C4-2B (cell line): ENCODE data around the gene COQ3.

Experiments
- H3K27ac ChIP-seq: fragments of 450-650 bp; 2 replicates; pipeline ENCODE4 v1.5.1; 2017
- CTCF ChIP-seq: fragments of 450-650 bp; conservative IDR thresholded peaks from 2 replicates; pipeline ENCODE4 v1.5.1; 2017; ENCODE audit warnings: mild to moderate bottlenecking
- ZFX ChIP-seq: fragments of 450-650 bp; IDR thresholded peaks from 2 replicates; pipeline ENCODE4 v1.6.1; 2017

COQ3 gene

GRCh38 chr6:99384507-99384906 is 9.5 kb downstream of the COQ3 start:
- TF ChIP-seq ZFX (no peak), CTCF (no peak)
- no peak overlapping the region for H3K27ac ChIP-seq

- TF ChIP-seq ZFX (no peak), CTCF (no peak)
- H3K27ac ChIP-seq, result no peak overlapping the region
Measured at GRCh38 chr6:99378636-99379035, 15.4 kb downstream of the COQ3 start.

DNA sequence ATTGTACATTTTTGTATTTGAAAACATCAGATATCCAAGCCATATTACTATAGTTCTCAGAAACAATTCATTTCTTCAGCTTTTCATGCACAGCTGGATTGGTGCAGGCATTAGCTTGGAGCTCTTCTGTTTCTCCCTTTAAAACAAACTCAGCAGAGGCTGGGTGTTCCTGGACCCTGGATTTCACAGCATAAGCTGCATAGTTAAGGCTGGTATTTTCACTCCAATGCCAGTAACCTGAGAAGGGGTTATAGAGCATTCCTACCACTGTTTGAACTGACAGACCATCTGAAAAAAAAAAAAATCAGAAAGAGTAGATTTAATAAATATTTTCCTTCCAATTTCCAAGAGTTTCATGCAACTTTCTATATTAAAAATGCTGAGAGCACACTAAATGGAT is 24.5 kb downstream of the COQ3 start:
- H3K27ac ChIP-seq, result no peak overlapping the region
- TF ChIP-seq ZFX, result no peak
- TF ChIP-seq CTCF, result no peak

- TF ChIP-seq CTCF (no peak), ZFX (no peak)
- H3K27ac ChIP-seq, result no peak overlapping the region
Measured at GRCh38 chr6:99366852-99367251, 27.1 kb downstream of the COQ3 start.

DNA sequence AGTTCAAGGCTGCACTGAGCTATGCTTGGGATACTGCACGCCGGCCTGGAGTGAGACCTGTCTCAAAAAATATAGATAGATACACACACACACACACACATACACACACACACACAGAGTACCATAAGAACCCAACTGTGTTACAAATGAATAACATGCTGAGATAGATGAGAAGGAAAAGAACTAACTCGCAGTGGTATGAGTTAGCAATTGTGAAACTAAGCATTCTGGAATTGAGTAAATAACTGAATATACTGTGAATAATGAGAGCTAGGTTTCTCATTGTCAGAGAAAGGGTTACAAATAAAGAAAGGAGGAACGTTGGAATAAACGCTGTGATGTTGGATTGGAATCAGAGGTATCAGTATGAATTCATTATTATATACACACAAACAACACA is 30.0 kb downstream of the COQ3 start:
- TF ChIP-seq ZFX (no peak), CTCF (no peak)
- no peak overlapping the region for H3K27ac ChIP-seq

DNA sequence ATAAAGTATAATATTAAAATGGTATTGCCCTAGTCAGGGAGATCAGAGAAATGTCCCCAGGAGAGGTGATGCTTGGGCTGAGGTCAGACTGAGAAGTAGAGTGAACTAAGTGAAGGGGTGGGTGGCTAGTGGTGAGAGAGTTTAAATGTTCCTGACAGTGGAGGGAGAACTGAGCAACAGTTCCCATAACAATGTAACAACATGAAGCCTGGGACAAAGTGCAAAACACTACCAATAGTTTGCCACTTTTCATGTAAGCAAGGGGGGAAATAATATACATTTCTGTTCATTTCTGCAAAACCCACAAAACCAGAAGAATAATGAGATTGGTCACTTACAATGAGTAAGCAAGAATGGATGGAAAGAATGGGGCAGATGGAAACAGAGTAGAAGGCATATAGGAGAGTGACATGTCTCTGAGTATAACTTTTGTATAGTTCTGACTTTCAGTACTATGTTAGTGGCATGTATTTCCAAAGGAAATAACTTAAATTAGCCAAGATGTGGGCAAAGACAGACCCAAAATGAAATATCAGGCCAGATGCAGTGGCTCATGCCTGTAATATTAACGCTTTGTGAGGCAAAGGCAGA is 31.2 kb downstream of the COQ3 start:
- H3K27ac ChIP-seq, result no peak overlapping the region
- no peak for TF ChIP-seq CTCF

DNA sequence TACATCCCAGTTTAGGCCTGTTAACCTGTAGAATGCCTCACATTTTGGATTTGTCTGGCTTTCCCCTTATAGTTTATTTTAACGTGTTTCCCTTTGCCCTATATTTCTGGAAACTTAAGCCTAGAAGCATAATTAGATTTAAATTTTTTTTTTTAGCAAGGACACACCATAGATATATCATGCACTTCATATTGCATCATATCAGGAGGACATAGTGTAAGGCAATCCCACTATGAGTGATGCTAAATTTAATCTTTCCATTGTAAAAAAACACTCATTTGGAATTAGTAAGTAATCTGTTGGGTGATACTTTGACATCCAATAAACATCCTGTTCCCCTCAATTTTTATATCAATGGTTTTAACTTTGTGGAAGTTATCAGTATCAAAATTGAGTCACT is 34.2 kb downstream of the COQ3 start:
- TF ChIP-seq CTCF (no peak), ZFX (no peak)
- H3K27ac ChIP-seq, result no peak overlapping the region
